Peyer's patch (tissue), 4 donors: ENCODE results near the gene NSUN6.

Source experiments
- CTCF ChIP-seq, 6 experiments: fragments of 450-650 bp in 4 of 6; fragments of 200-600 bp in 2 of 6; sonication (generic) in 1 of 6; IDR thresholded peaks; one replicate each; pipeline ENCODE4 v1.5.1; 2017 to 2019; ENCODE audit warnings: antibody characterized with exemption in 6 of 6, mild to moderate bottlenecking in 3 of 6, moderate library complexity in 1 of 6
- POLR2A ChIP-seq, 2 donors: fragments of 450-650 bp; IDR thresholded peaks; one replicate each; pipeline ENCODE4 v1.5.1; 2017; ENCODE audit warnings: antibody characterized with exemption in 2 of 2, mild to moderate bottlenecking in 2 of 2, moderate library complexity in 2 of 2

DNA sequence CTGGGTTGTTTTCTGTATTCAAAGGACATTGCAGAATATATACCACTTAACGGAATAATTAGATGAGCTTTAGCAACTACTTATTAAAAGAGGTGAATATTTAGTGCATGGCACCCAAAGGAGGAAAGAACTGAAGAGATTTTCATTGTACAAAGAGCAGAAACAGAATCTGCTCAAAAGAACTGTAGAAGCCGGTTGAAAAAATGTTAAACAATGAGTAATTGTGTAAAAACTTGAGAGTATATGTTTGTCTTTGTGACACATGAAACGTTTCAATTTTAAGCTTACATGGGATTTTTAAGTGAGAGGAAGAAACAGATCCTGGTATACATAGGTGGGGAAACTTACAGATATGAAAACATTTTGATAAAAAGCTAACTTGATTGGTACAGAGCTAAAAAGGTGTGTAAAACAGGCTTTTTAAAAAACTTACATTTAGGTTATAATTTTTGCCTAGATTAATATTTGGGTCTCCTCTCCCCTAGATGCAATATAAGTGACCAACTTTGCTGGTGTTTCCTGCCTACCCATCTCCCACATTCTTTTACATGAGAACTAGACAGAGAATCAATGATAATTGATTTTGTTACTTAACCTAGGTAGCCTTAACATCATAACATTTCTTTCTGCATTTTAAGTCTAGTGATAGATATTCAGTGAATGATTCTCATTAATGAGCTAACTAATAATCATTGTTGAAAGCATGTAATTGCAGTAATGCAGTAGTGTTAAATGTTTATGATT is 14.6 kb upstream of the NSUN6 start:
- TF ChIP-seq CTCF (IDR thresholded peaks at IDR 0.05) (no peak), POLR2A (IDR thresholded peaks at IDR 0.05) (no peak)
